B cell (primary cell): ENCODE data around the gene MIXL1. TPM values are rescaled to one million over a fixed set of nuclear protein-coding genes. Genes with fewer than 3 reads are reported as not detected.
A peak's percentile ranks its signal among the peaks of the same experiment; 100 is the strongest.

Source experiments
- ATAC-seq: fragments of 200-7000 bp; cut with Tn5 transposase; one replicate; pipeline ENCODE4 v1.10.0; 2021; ENCODE audit warnings: low read depth, mild to moderate bottlenecking, moderate number of reproducible peaks, moderate library complexity
- CTCF ChIA-PET: fragments of 350-600 bp; sonication (Branson Sonifier 250); formaldehyde crosslinking; loops from one replicate; lab custom pipeline; 2021; ENCODE audit warnings: antibody characterized with exemption, inconsistent platforms; lab: Charles Lee
- POLR2A ChIA-PET: fragments of 350-600 bp; sonication (Branson Sonifier 250); formaldehyde crosslinking; loops from one replicate; lab custom pipeline; 2021; ENCODE audit warnings: antibody characterized with exemption; lab: Charles Lee
- DNase-seq: peaks from one replicate; pipeline ENCODE4 v3.0.0; 2013
- H2AFZ ChIP-seq: 2 replicates; pipeline ENCODE4 v1.6.1; 2012; ENCODE audit warnings: mild to moderate bottlenecking, low read depth, low read length; ENCODE audit not compliant: insufficient read depth, poor library complexity, severe bottlenecking
- H3K27ac ChIP-seq, 2 donors: 1 replicate in 1 of 2; 2 replicates in 1 of 2; pipeline ENCODE4 v1.5.1; 2012 to 2013; ENCODE audit warnings: low read length in 2 of 2, mild to moderate bottlenecking in 2 of 2, moderate library complexity in 1 of 2
- H3K27me3 ChIP-seq, 4 experiments: fragments of 200-600 bp in 1 of 4; sonication (generic) in 1 of 4; replicated peaks in 1 of 4; 1 replicate in 2 of 4; 2 replicates in 2 of 4; pipeline versions ENCODE4 v1.6.1 to v1.7.0; 2013 to 2016; ENCODE audit warnings: low read length in 3 of 4, mild to moderate bottlenecking in 2 of 4, mixed read lengths in 1 of 4, moderate library complexity in 1 of 4; ENCODE audit not compliant: insufficient read depth in 4 of 4, control insufficient read depth in 3 of 4; ENCODE audit errors: control extremely low read depth in 1 of 4
- H3K36me3 ChIP-seq, 2 experiments: replicated peaks in 1 of 2; 1 replicate in 1 of 2; 2 replicates in 1 of 2; pipeline versions ENCODE4 v1.6.1 to v1.7.1; 2013; ENCODE audit warnings: low read length in 1 of 2; ENCODE audit not compliant: insufficient read depth in 2 of 2, control insufficient read depth in 1 of 2; ENCODE audit errors: control extremely low read depth in 1 of 2, extremely low read depth in 1 of 2
- H3K4me1 ChIP-seq, 2 donors: fragments of 200-600 bp in 1 of 2; sonication (generic) in 1 of 2; 1 replicate in 1 of 2; 2 replicates in 1 of 2; pipeline versions ENCODE4 v1.5.1 to v1.6.1; 2013 to 2017; ENCODE audit warnings: low read length in 2 of 2; ENCODE audit not compliant: control insufficient read depth in 2 of 2, insufficient read depth in 2 of 2
- H3K4me2 ChIP-seq: replicated peaks from 2 replicates; pipeline ENCODE3; 2012; ENCODE audit warnings: mild to moderate bottlenecking, low read depth, low read length; ENCODE audit not compliant: poor library complexity, severe bottlenecking
- H3K4me3 ChIP-seq, 5 experiments: fragments of 200-600 bp in 1 of 5; sonication (generic) in 1 of 5; 1 replicate in 3 of 5; 2 replicates in 2 of 5; pipeline versions ENCODE4 v1.5.1 to v1.7.0; 2011 to 2016; ENCODE audit warnings: low read length in 4 of 5, mild to moderate bottlenecking in 4 of 5, low read depth in 2 of 5, control low read depth in 1 of 5, moderate library complexity in 1 of 5; ENCODE audit not compliant: insufficient read depth in 1 of 5; ENCODE audit errors: control extremely low read depth in 1 of 5, extremely low read depth in 1 of 5
- H3K79me2 ChIP-seq: fragments of 200-600 bp; sonication (generic); one replicate; pipeline ENCODE4 v1.6.0; 2016; ENCODE audit warnings: low read length; ENCODE audit not compliant: control insufficient read depth, insufficient read depth
- H3K9ac ChIP-seq: fragments of 200-600 bp; sonication (generic); 2 replicates; pipeline ENCODE4 v1.6.1; 2017; ENCODE audit warnings: mild to moderate bottlenecking, low read length, moderate library complexity
- H3K9me3 ChIP-seq, 3 donors: one replicate each; pipeline versions ENCODE4 v1.6.1 to v1.7.1; 2013; ENCODE audit warnings: low read length in 2 of 3; ENCODE audit not compliant: control insufficient read depth in 2 of 3, insufficient read depth in 1 of 3; ENCODE audit errors: control extremely low read depth in 1 of 3
- H4K20me1 ChIP-seq: 2 replicates; pipeline ENCODE4 v1.6.0; 2012; ENCODE audit warnings: mild to moderate bottlenecking, low read length; ENCODE audit not compliant: insufficient read depth, control insufficient read depth, poor library complexity, severe bottlenecking
- H3K27ac Mint-ChIP-seq: one replicate; pipeline ENCODE4 v1.8.0; 2021; ENCODE audit warnings: mixed read lengths
- H3K27me3 Mint-ChIP-seq: one replicate; pipeline ENCODE4 v1.8.0; 2021; ENCODE audit warnings: mixed read lengths
- H3K4me1 Mint-ChIP-seq: one replicate; pipeline ENCODE4 v1.8.0; 2021; ENCODE audit warnings: mixed read lengths
- H3K4me3 Mint-ChIP-seq: one replicate; pipeline ENCODE4 v1.8.0; 2021; ENCODE audit warnings: mixed read lengths
- H3K9me3 Mint-ChIP-seq: one replicate; pipeline ENCODE4 v1.8.0; 2022; ENCODE audit warnings: mixed read lengths; ENCODE audit not compliant: insufficient read depth
- EZH2 ChIP-seq: IDR thresholded peaks from 2 replicates; pipeline ENCODE4 v1.6.1; 2012; ENCODE audit warnings: borderline replicate concordance, low read depth, mild to moderate bottlenecking, moderate library complexity, low read length; ENCODE audit not compliant: insufficient read depth, poor library complexity, severe bottlenecking
- WGBS: methylation state at CpG from one replicate; pipeline ENCODE4 v1.1.5; 2013; ENCODE audit warnings: missing lambda C conversion rate; ENCODE audit not compliant: insufficient coverage; 5-methylcytosine and 5-hydroxymethylcytosine counted together
- intact Hi-C: fragments of 100-400 bp; cut with micrococcal nuclease; formaldehyde crosslinking; loops from one replicate; pipeline ENCODE4 v1.10.0; 2022
- polyA plus RNA-seq: library from polyadenylated mRNA; depleted of rRNA; stranded (reverse); fragments of >200 nt; gene quantifications from 2 replicates; pipeline ENCODE4 v1.2.3, GENCODE V29; 2012
- total RNA-seq, 2 donors: library from RNA; stranded (reverse); fragments of 120-200 nt in 1 of 2; gene quantifications; 1 replicate in 1 of 2; 2 replicates in 1 of 2; pipeline versions ENCODE4 v1.2.3 to v1.2.4, GENCODE V29; 2013 to 2022
- TF ChIP-seq, protein P1 (sequence below): fragments of 200-600 bp; IDR thresholded peaks from one replicate; pipeline ENCODE4 v1.8.0; 2022; ENCODE audit warnings: antibody characterized with exemption, mild to moderate bottlenecking

The MIXL1 gene
- total and polyA plus RNA-seq, 2 donors (not counting 1 experiment from before 2014, with no cell fraction given): 0.84 to 1.7 TPM

DNA sequence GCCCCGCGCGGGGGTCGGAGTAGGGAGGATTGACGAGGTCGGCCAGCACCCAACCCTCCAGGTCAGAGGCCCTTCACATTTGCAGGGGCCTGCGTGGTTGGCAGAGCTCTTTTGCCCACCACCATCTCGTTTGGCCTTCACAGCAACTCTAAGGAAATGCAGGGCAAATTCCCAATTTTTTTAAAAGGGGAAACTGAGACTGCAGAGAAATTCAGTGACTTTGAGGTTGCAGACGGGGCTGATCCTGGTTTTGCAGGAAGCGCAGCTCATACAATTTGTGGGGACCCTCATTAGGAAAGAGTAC is 36.5 kb upstream of the MIXL1 start:
- Mint-ChIP-seq H3K27me3 (no peaks in the 10 kb centered on the region), H3K4me3 (peak overlapping the region; percentile 96), H3K9me3 (no peaks in the 10 kb centered on the region), H3K27ac (peak overlapping the region; percentile 95), H3K4me1 (peaks cover 35% of the 10 kb centered on the region)
- Histone ChIP-seq H4K20me1 (peaks cover under 1% of the 10 kb centered on the region), H3K9me3 (no peaks in the 10 kb centered on the region), H3K36me3 (no peaks in the 10 kb centered on the region), H3K27me3 (no peaks in the 10 kb centered on the region), H2AFZ (peak overlapping the region; percentile 100), H3K4me1 (peaks cover 36 to 46% of the 10 kb centered on the region in 2 donors), H3K27ac (peak overlapping the region; percentile 86 to 96), H3K4me3 (peak overlapping the region; percentile 58 to 94 (median 70)), H3K79me2 (peaks cover 85% of the 10 kb centered on the region), H3K4me2 (peak overlapping the region; percentile 94), H3K9ac (peak overlapping the region; percentile 98)
- 0% methylated on average over 7 of the region's 10 CpGs for WGBS
- TF ChIP-seq EZH2: no peak
- TF ChIP-seq, protein P1, sequence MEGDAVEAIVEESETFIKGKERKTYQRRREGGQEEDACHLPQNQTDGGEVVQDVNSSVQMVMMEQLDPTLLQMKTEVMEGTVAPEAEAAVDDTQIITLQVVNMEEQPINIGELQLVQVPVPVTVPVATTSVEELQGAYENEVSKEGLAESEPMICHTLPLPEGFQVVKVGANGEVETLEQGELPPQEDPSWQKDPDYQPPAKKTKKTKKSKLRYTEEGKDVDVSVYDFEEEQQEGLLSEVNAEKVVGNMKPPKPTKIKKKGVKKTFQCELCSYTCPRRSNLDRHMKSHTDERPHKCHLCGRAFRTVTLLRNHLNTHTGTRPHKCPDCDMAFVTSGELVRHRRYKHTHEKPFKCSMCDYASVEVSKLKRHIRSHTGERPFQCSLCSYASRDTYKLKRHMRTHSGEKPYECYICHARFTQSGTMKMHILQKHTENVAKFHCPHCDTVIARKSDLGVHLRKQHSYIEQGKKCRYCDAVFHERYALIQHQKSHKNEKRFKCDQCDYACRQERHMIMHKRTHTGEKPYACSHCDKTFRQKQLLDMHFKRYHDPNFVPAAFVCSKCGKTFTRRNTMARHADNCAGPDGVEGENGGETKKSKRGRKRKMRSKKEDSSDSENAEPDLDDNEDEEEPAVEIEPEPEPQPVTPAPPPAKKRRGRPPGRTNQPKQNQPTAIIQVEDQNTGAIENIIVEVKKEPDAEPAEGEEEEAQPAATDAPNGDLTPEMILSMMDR: no peak
- no peak for DNase-seq
- CTCF ChIA-PET: interaction anchor here (6.4 kb wide), 1 partner anchor 61 kb away, joined by 116 read pairs; no protein-coding TSS in a partner anchor
- intact Hi-C loops: loop anchor here (2.0 to 5.0 kb wide), 3 partner anchors 124 to 220 kb away; partner anchors contain the start of genes H3-3A and SDE2
- POLR2A ChIA-PET: interaction anchor here (1.2 kb wide), 1 partner anchor 59 kb away, joined by 4 read pairs; no protein-coding TSS in a partner anchor
- no peak for ATAC-seq

DNA sequence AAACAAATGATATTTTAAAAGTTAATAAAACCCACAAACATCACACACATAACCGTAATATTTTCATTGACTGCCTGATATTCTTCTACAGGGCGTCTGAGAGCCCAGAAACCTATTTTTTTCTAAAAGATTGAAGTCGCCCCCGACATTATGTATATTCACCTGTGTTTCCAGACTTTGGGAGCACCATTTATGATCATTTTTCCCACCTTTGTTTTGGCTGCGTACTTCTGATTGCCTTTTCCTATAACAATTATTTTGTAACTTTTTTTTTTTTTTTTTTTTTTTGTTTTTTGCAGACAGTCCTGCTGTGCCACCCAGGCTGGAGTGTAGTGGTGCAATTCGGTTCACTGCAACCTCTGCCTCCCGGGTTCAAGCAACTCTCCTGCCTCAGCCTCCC is 36.1 kb upstream of the MIXL1 start:
- H3K27ac Mint-ChIP-seq: peak overlapping the region; percentile 95
- Histone ChIP-seq H3K27ac (peak overlapping the region; percentile 86 to 96), H3K79me2 (peaks cover 81% of the 10 kb centered on the region), H3K4me1 (peaks cover 32 to 42% of the 10 kb centered on the region in 2 donors), H3K4me3 (peak overlapping the region; percentile 58 to 94 (median 70)), H3K36me3 (no peaks in the 10 kb centered on the region), H3K9me3 (no peaks in the 10 kb centered on the region), H3K9ac (peak overlapping the region; percentile 98), H3K27me3 (no peaks in the 10 kb centered on the region), H4K20me1 (no peaks in the 10 kb centered on the region), H3K4me2 (peak overlapping the region; percentile 94), H2AFZ (peak overlapping the region; percentile 100)
- ATAC-seq: no peak
- no peaks in the 10 kb centered on the region for H3K27me3 Mint-ChIP-seq
- no peak for TF ChIP-seq EZH2
- TF ChIP-seq, protein P1: no peak
- 100% methylated on average over 5 of the region's 7 CpGs for WGBS
- ChIA-PET CTCF (interaction anchor here (6.4 kb wide), 1 partner anchor 62 kb away, joined by 116 read pairs; no protein-coding TSS in a partner anchor), POLR2A (interaction anchor here (1.2 kb wide), 1 partner anchor 59 kb away, joined by 4 read pairs; no protein-coding TSS in a partner anchor)
- peak overlapping the region; percentile 96 for H3K4me3 Mint-ChIP-seq
- peaks cover 31% of the 10 kb centered on the region for H3K4me1 Mint-ChIP-seq
- intact Hi-C loops: loop anchor here (2.0 to 5.0 kb wide), 3 partner anchors 125 to 219 kb away; partner anchors contain the start of genes H3-3A and SDE2
- no peak for DNase-seq
- H3K9me3 Mint-ChIP-seq: no peaks in the 10 kb centered on the region
